Mesenchymal stem cell (in vitro differentiated cells and primary cell): ENCODE data around the gene EIF1AX.

Experiments used
- DNase-seq: peaks from one replicate; pipeline ENCODE4 v3.0.0-alpha.2; 2013
- H2AFZ ChIP-seq: one replicate; pipeline ENCODE4 v1.6.1; 2013; ENCODE audit warnings: low read depth, mild to moderate bottlenecking, control low read depth, inconsistent platforms, low read length, moderate library complexity
- H2AK5ac ChIP-seq: 2 replicates; pipeline ENCODE4 v1.6.1; 2013; ENCODE audit warnings: low read length, moderate library complexity, mild to moderate bottlenecking, inconsistent platforms; ENCODE audit not compliant: severe bottlenecking
- H2BK120ac ChIP-seq: one replicate; pipeline ENCODE4 v1.6.1; 2013; ENCODE audit warnings: low read depth, mild to moderate bottlenecking, inconsistent platforms, low read length, moderate library complexity
- H2BK12ac ChIP-seq, 2 experiments: one replicate each; pipeline ENCODE4 v1.6.1; 2013; ENCODE audit warnings: inconsistent platforms in 2 of 2, low read length in 2 of 2, mild to moderate bottlenecking in 2 of 2, moderate library complexity in 2 of 2, control low read depth in 1 of 2
- H2BK15ac ChIP-seq: one replicate; pipeline ENCODE4 v1.6.1; 2013; ENCODE audit warnings: mild to moderate bottlenecking, low read depth, inconsistent platforms; ENCODE audit not compliant: poor library complexity, severe bottlenecking
- H2BK5ac ChIP-seq: 2 replicates; pipeline ENCODE4 v1.6.1; 2013; ENCODE audit warnings: low read depth, mild to moderate bottlenecking, low read length, control low read depth, inconsistent platforms; ENCODE audit not compliant: poor library complexity, severe bottlenecking
- H3K14ac ChIP-seq, 2 experiments: one replicate each; pipeline ENCODE4 v1.6.1; 2013; ENCODE audit warnings: inconsistent platforms in 2 of 2, low read length in 2 of 2, control low read depth in 1 of 2, mild to moderate bottlenecking in 1 of 2, moderate library complexity in 1 of 2
- H3K18ac ChIP-seq, 2 experiments: one replicate each; pipeline ENCODE4 v1.6.1; 2013; ENCODE audit warnings: inconsistent platforms in 2 of 2, low read length in 2 of 2, control low read depth in 1 of 2, low read depth in 1 of 2, mild to moderate bottlenecking in 1 of 2
- H3K23ac ChIP-seq, 2 experiments: one replicate each; pipeline ENCODE4 v1.6.1; 2013; ENCODE audit warnings: inconsistent platforms in 2 of 2, low read length in 2 of 2, mild to moderate bottlenecking in 2 of 2, moderate library complexity in 2 of 2, control low read depth in 1 of 2
- H3K27ac ChIP-seq: 2 replicates; pipeline ENCODE4 v1.5.1; 2013; ENCODE audit warnings: mild to moderate bottlenecking, moderate library complexity, low read length, control low read depth, inconsistent platforms; ENCODE audit not compliant: poor library complexity, severe bottlenecking
- H3K27me3 ChIP-seq, 2 experiments: 2 replicates each; pipeline versions ENCODE4 v1.6.1 to v1.7.0; 2013; ENCODE audit warnings: low read length in 2 of 2, mild to moderate bottlenecking in 2 of 2, moderate library complexity in 2 of 2, control low read depth in 1 of 2, inconsistent platforms in 1 of 2; ENCODE audit not compliant: control insufficient read depth in 1 of 2, insufficient read depth in 1 of 2
- H3K36me3 ChIP-seq, 2 experiments: 2 replicates each; pipeline versions ENCODE4 v1.6.1 to v1.7.0; 2013; ENCODE audit warnings: low read length in 2 of 2, control low read depth in 1 of 2, inconsistent platforms in 1 of 2, low read depth in 1 of 2, mild to moderate bottlenecking in 1 of 2; ENCODE audit not compliant: insufficient read depth in 2 of 2, control insufficient read depth in 1 of 2
- H3K4ac ChIP-seq, 2 experiments: one replicate each; pipeline ENCODE4 v1.6.1; 2013; ENCODE audit warnings: inconsistent platforms in 2 of 2, low read length in 2 of 2, mild to moderate bottlenecking in 2 of 2, moderate library complexity in 2 of 2, control low read depth in 1 of 2, low read depth in 1 of 2
- H3K4me1 ChIP-seq: 2 replicates; pipeline ENCODE4 v1.6.1; 2013; ENCODE audit warnings: low read depth, low read length, control low read depth; ENCODE audit not compliant: control insufficient read depth, insufficient read depth
- H3K4me2 ChIP-seq: 2 replicates; pipeline ENCODE4 v1.6.1; 2013; ENCODE audit warnings: low read length, mild to moderate bottlenecking, inconsistent platforms; ENCODE audit not compliant: poor library complexity, severe bottlenecking
- H3K4me3 ChIP-seq, 2 experiments: 2 replicates each; pipeline versions ENCODE4 v1.5.1 to v1.7.0; 2013; ENCODE audit warnings: low read length in 2 of 2, mild to moderate bottlenecking in 2 of 2, control low read depth in 1 of 2, low read depth in 1 of 2; ENCODE audit not compliant: insufficient read depth in 1 of 2
- H3K79me1 ChIP-seq: replicated peaks from 2 replicates; pipeline ENCODE4 v1.6.1; 2013; ENCODE audit warnings: mild to moderate bottlenecking, control low read depth, low read length, inconsistent platforms; ENCODE audit not compliant: poor library complexity, severe bottlenecking
- H3K9ac ChIP-seq: 2 replicates; pipeline ENCODE4 v1.7.0; 2013; ENCODE audit warnings: mild to moderate bottlenecking, low read length, moderate library complexity
- H3K9me3 ChIP-seq: 2 replicates; pipeline ENCODE4 v1.7.0; 2013; ENCODE audit warnings: mild to moderate bottlenecking, low read length; ENCODE audit not compliant: control insufficient read depth
- H4K8ac ChIP-seq: one replicate; pipeline ENCODE4 v1.6.1; 2013; ENCODE audit warnings: inconsistent platforms, mild to moderate bottlenecking, low read length, moderate library complexity
- H4K91ac ChIP-seq: one replicate; pipeline ENCODE4 v1.6.1; 2013; ENCODE audit warnings: mild to moderate bottlenecking, low read length, inconsistent platforms
- WGBS: methylation state at CpG from one replicate; pipeline ENCODE4 v1.1.7; 2013; ENCODE audit warnings: mixed read lengths; 5-methylcytosine and 5-hydroxymethylcytosine counted together

Gene EIF1AX

GRCh38 chrX:20139966-20140365 lies 1.7 kb downstream of the EIF1AX start:
- Histone ChIP-seq H3K4me1 (peaks cover 1% of the 10 kb centered on the region), H2BK5ac (no peak overlapping the region), H3K23ac (no peak overlapping the region), H4K91ac (no peak overlapping the region), H3K9me3 (no peaks in the 10 kb centered on the region), H3K4me3 (peak overlapping the region in 1 of 2 experiments; percentile 99), H3K79me1 (no peaks in the 10 kb centered on the region), H2AFZ (no peak overlapping the region), H3K27ac (no peak overlapping the region), H3K36me3 (peaks cover 5 to 44% of the 10 kb centered on the region in 2 experiments), H4K8ac (no peak overlapping the region), H3K4ac (no peak overlapping the region), H3K9ac (peak overlapping the region; percentile 97), H3K18ac (no peak overlapping the region), H3K14ac (no peak overlapping the region), H2BK12ac (no peak overlapping the region), H2AK5ac (no peak overlapping the region), H3K27me3 (no peaks in the 10 kb centered on the region), H2BK120ac (no peak overlapping the region), H3K4me2 (peak overlapping the region; percentile 43), H2BK15ac (no peak overlapping the region)
- DNase-seq: peak; percentile 33
- WGBS: no CpG with 5 or more reads among the region's 2 CpGs

GRCh38 chrX:20135944-20136343 lies 5.7 kb downstream of the EIF1AX start:
- Histone ChIP-seq H2AK5ac (no peak overlapping the region), H3K4me2 (no peak overlapping the region), H3K4me1 (peaks cover 3% of the 10 kb centered on the region), H3K23ac (no peak overlapping the region), H3K79me1 (peaks cover 1% of the 10 kb centered on the region), H2BK120ac (no peak overlapping the region), H2BK5ac (no peak overlapping the region), H3K9me3 (no peaks in the 10 kb centered on the region), H3K14ac (no peak overlapping the region), H3K4me3 (no peak overlapping the region), H3K27ac (no peak overlapping the region), H2AFZ (no peak overlapping the region), H3K9ac (no peak overlapping the region), H2BK15ac (no peak overlapping the region), H3K36me3 (peaks cover 5 to 85% of the 10 kb centered on the region in 2 experiments), H4K91ac (no peak overlapping the region), H3K18ac (no peak overlapping the region), H2BK12ac (no peak overlapping the region), H4K8ac (no peak overlapping the region), H3K27me3 (no peaks in the 10 kb centered on the region), H3K4ac (no peak overlapping the region)
- WGBS: 85% methylated on average over 3 of the region's 5 CpGs
- DNase-seq: no peak

DNA sequence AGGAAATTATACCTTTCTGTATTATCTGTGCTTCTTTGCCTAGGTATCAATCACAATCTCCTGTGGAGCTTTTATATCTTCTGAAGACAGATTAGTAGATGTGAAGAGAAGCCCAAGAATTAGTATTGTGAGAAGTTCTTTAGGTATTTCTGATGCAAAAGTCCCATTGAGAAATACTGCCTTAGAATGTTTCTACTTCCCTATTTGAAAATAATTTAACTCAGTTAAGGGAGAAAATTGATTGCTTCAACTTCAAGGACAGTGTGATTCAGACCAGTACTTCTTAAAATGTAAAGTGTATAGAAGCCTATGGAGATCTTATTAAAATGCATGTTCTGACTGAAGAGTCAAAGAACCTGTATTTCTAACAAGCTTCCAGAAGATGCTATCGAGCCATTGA lies 9.0 kb downstream of the EIF1AX start:
- no peak overlapping the region for H2BK15ac ChIP-seq
- 100% methylated on average over 1 of the region's 1 CpG for WGBS
- no peak overlapping the region for H3K4me2 ChIP-seq
- H3K23ac ChIP-seq: no peak overlapping the region
- H4K8ac ChIP-seq: no peak overlapping the region
- peaks cover 1% of the 10 kb centered on the region for H3K4me1 ChIP-seq
- peaks cover 3 to 93% of the 10 kb centered on the region in 2 experiments for H3K36me3 ChIP-seq
- no peak overlapping the region for H2AFZ ChIP-seq
- no peak overlapping the region for H3K18ac ChIP-seq
- DNase-seq: no peak
- H4K91ac ChIP-seq: no peak overlapping the region
- no peak overlapping the region for H3K27ac ChIP-seq
- H3K14ac ChIP-seq: no peak overlapping the region
- no peaks in the 10 kb centered on the region for H3K9me3 ChIP-seq
- no peaks in the 10 kb centered on the region for H3K27me3 ChIP-seq
- peaks cover 1% of the 10 kb centered on the region for H3K79me1 ChIP-seq
- no peak overlapping the region for H3K4ac ChIP-seq
- H2AK5ac ChIP-seq: no peak overlapping the region
- no peak overlapping the region for H2BK12ac ChIP-seq
- no peak overlapping the region for H2BK120ac ChIP-seq
- no peak overlapping the region for H2BK5ac ChIP-seq
- H3K4me3 ChIP-seq: no peak overlapping the region
- H3K9ac ChIP-seq: no peak overlapping the region

DNA sequence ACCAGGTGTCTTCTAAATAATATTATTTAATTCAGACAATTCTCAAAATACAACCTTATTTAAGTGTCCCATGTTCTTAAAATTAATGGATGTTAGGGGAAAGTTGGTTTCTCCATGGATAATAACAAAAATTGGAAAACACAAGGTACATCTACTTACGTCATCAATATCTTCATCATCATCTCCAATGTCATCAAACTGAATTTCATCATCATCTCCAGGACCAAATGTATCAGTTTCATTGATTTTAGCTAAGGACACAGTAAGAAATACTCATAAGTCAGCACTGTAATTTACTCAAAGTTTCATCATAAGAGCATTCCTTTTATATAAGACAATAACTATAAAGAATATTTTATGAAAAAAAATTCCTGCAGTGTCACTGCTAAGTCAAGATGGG lies 11.3 kb downstream of the EIF1AX start:
- Histone ChIP-seq H3K4me2 (no peak overlapping the region), H2AFZ (no peak overlapping the region), H4K91ac (no peak overlapping the region), H3K27ac (no peak overlapping the region), H2BK15ac (no peak overlapping the region), H3K4ac (no peak overlapping the region), H2AK5ac (no peak overlapping the region), H3K27me3 (no peaks in the 10 kb centered on the region), H3K18ac (no peak overlapping the region), H3K9ac (peak overlapping the region; percentile 56), H3K36me3 (peaks cover 3 to 74% of the 10 kb centered on the region in 2 experiments), H3K9me3 (no peaks in the 10 kb centered on the region), H2BK5ac (no peak overlapping the region), H2BK120ac (no peak overlapping the region), H3K4me1 (peaks cover 1% of the 10 kb centered on the region), H4K8ac (no peak overlapping the region), H3K14ac (no peak overlapping the region), H3K4me3 (no peak overlapping the region), H2BK12ac (no peak overlapping the region), H3K23ac (no peak overlapping the region), H3K79me1 (peaks cover 1% of the 10 kb centered on the region)
- WGBS: no CpG with 5 or more reads among the region's 1 CpG
- DNase-seq: no peak
